Left lung (tissue), 10 donors: ENCODE measurements around the gene SBK3. TPM values are rescaled to one million over a fixed set of nuclear protein-coding genes. Genes with fewer than 3 reads are reported as not detected.

Experiments used
- ATAC-seq: fragments of 200-7000 bp; cut with Tn5 transposase; one replicate; pipeline ENCODE4 v1.9.1; 2020; ENCODE audit warnings: moderate library complexity
- DNase-seq, 4 donors: peaks; one replicate each; pipeline ENCODE4 v3.0.0-alpha.2; 2013 to 2020
- H3K27ac ChIP-seq, 2 donors: fragments of 200-600 bp; sonication (generic) in 1 of 2; one replicate each; pipeline versions ENCODE4 v1.5.0 to v1.8.0; 2020 to 2021
- H3K27me3 ChIP-seq, 2 donors: fragments of 200-600 bp; sonication (generic) in 1 of 2; one replicate each; pipeline versions ENCODE4 v1.5.0 to v1.8.0; 2020 to 2021
- H3K36me3 ChIP-seq, 2 donors: fragments of 200-600 bp; sonication (generic) in 1 of 2; one replicate each; pipeline versions ENCODE4 v1.5.0 to v1.8.0; 2020 to 2021
- H3K4me1 ChIP-seq, 2 donors: fragments of 200-600 bp; one replicate each; pipeline ENCODE4 v1.8.0; 2021
- H3K4me3 ChIP-seq, 2 donors: fragments of 200-600 bp; sonication (generic) in 1 of 2; one replicate each; pipeline versions ENCODE4 v1.5.0 to v1.8.0; 2020 to 2021; ENCODE audit warnings: mild to moderate bottlenecking in 1 of 2
- H3K9me3 ChIP-seq, 2 donors: fragments of 200-600 bp; sonication (generic) in 1 of 2; one replicate each; pipeline versions ENCODE4 v1.5.0 to v1.8.0; 2020 to 2021
- CTCF ChIP-seq, 2 donors: fragments of 200-600 bp; sonication (generic) in 1 of 2; IDR thresholded peaks; one replicate each; pipeline versions ENCODE4 v1.5.0 to v1.8.0; 2021; ENCODE audit warnings: antibody characterized with exemption in 2 of 2
- intact Hi-C, 2 donors: fragments of 100-400 bp; cut with DNase I; formaldehyde crosslinking; loops; one replicate each; pipeline versions ENCODE4 v1.11.2 to v1.14.2; 2022
- polyA plus RNA-seq, 6 donors: library from polyadenylated mRNA; unstranded; fragments of 120-200 nt; gene quantifications; one replicate each; pipeline ENCODE4 v1.2.1, GENCODE V29; 2013; ENCODE audit not compliant: insufficient read length in 6 of 6
- total RNA-seq, 2 donors: library from RNA; stranded (reverse); fragmentation: NEBNext Ultra II Directional; extraction: Animal tissue kit (Norgen Biotek cat#: 25700); gene quantifications; one replicate each; pipeline ENCODE4 v1.2.1, GENCODE V29; 2021
- donor health status: DM: no; HTN: yes; CAD: no.
- donor health status: DM: no; HTN: no; CAD: no.

SBK3 gene
- total and polyA plus RNA-seq, 8 donors, result 0.26 to 1.7 (median 0.59) TPM

DNA sequence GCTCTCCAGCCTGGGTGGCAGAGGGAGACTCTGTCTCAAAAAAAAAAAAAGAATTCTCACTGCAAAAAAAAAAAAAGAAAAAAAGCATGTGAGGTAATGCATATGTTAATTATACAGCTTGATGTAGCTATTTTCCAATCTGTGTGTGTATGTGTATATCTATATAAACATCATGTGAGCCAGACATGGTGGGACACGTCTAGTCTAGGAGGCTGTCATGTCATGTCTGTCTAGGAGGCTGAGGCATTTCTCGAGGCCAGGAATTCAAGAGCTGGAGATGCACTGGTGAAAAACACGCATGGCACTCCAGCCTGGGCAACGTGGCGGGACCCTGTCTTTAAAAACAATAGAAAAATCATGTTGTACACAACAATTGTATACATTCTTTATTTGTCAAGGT is 6.9 kb upstream of the SBK3 start:
- DNase-seq (no peak), ATAC-seq (no peak)
- Histone ChIP-seq H3K36me3 (no peaks in the 10 kb centered on the region), H3K9me3 (no peaks in the 10 kb centered on the region), H3K27ac (no peak overlapping the region), H3K4me1 (peaks cover 0 to 12% of the 10 kb centered on the region in 2 donors), H3K27me3 (peaks cover 0 to 24% of the 10 kb centered on the region in 2 donors), H3K4me3 (no peak overlapping the region)
- intact Hi-C loops, result no loop called here
- no peak for TF ChIP-seq CTCF (IDR thresholded peaks at IDR 0.05)

GRCh38 chr19:55550321-55550650 is 4.9 kb upstream of the SBK3 start:
- TF ChIP-seq CTCF (IDR thresholded peaks at IDR 0.05), result no peak
- H3K4me3 ChIP-seq, result no peak overlapping the region
- H3K36me3 ChIP-seq, result no peaks in the 10 kb centered on the region
- no peak overlapping the region for H3K27ac ChIP-seq
- DNase-seq, result no peak
- H3K9me3 ChIP-seq, result no peaks in the 10 kb centered on the region
- H3K4me1 ChIP-seq, result peaks cover 0 to 24% of the 10 kb centered on the region in 2 donors
- peaks cover 0 to 37% of the 10 kb centered on the region in 2 donors for H3K27me3 ChIP-seq
- ATAC-seq, result no peak
- intact Hi-C loops, result no loop called here

DNA sequence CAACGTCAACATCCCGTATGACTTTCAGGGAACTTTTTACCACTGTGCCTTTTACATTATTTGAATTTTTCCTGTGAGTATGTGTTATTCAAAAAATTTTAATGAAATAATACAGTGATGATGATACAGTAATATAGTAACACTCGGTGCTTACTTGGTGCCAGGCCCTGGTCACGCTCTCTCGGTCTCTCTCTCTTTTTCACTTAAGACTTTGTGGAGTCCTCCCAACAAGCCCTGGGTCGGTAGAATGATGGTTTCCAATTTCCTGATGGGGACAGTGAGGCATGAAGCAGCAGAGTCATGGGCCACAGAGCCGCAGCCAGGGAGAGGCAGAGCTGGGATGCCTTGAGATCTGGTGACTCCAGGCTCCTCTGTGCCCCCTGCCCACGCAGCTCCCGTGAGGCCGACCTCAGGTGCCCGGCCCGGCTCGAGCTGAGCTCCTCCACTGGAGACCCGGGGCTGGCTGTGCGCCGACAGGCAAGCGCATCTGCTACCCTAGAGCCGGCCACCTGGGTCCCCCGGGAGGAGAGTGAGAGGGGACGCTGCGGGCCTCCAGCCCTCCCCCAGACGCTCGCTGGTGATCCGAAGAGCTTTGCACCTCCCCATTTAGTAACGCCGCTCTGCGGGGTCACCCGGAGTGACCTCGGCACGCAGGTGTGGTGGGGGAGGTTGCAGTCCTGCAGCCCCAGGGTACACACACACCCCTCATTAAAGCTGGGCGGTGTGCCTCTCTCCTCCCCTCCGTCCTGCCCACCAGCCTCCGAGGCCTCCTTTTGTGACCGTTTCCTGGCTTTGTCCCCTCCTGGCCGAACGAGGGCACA is 4.4 kb upstream of the SBK3 start:
- TF ChIP-seq CTCF (IDR thresholded peaks at IDR 0.05), result no peak
- Histone ChIP-seq H3K27me3 (peaks cover 0 to 43% of the 10 kb centered on the region in 2 donors), H3K36me3 (no peaks in the 10 kb centered on the region), H3K27ac (no peak overlapping the region), H3K4me1 (peaks cover 0 to 24% of the 10 kb centered on the region in 2 donors), H3K9me3 (no peaks in the 10 kb centered on the region), H3K4me3 (peak overlapping the region in 1 of 2 donors; percentile 15)
- intact Hi-C loops, result no loop called here
- ATAC-seq, result peak; percentile 47
- DNase-seq, result no peak

- Histone ChIP-seq H3K27ac (peak overlapping the region; percentile 59 to 60), H3K4me1 (peaks cover 0 to 24% of the 10 kb centered on the region in 2 donors), H3K27me3 (peaks cover 0 to 40% of the 10 kb centered on the region in 2 donors), H3K36me3 (no peaks in the 10 kb centered on the region), H3K4me3 (no peak overlapping the region), H3K9me3 (no peaks in the 10 kb centered on the region)
- no peak for TF ChIP-seq CTCF (IDR thresholded peaks at IDR 0.05)
- intact Hi-C loops, result no loop called here
- ATAC-seq, result peak; percentile 77
- peak in 2 of 4 donors; percentile 84 to 87 for DNase-seq
Measured at GRCh38 chr19:55546822-55547614, 1.7 kb upstream of the SBK3 start.

DNA sequence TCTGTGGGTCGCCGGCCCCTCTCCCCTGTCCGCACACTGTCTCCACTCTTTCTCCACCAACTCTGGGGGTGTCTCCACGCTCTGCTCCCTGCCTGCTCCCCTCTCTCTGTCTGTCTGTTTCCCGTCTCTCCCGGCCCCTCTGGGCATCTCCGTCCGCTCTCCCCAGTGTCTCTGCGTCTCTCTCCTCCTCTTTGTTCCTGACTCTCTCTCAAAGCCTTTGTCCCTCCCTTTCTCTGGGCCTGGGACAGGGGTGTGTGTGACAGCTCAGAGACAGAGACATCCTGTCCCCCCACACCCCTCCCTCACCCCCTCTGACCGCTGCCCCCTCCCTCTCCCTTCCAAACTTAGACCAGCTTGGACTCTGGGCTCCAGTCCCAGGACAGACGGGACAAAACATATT is 668 bp upstream of the SBK3 start:
- intact Hi-C loops, result no loop called here
- Histone ChIP-seq H3K9me3 (no peaks in the 10 kb centered on the region), H3K27ac (no peak overlapping the region), H3K27me3 (peaks cover 0 to 44% of the 10 kb centered on the region in 2 donors), H3K4me1 (peaks cover 0 to 24% of the 10 kb centered on the region in 2 donors), H3K36me3 (no peaks in the 10 kb centered on the region), H3K4me3 (no peak overlapping the region)
- DNase-seq (peak in 1 of 4 donors; percentile 52), ATAC-seq (no peak)
- TF ChIP-seq CTCF (IDR thresholded peaks at IDR 0.05), result no peak
